ENCODE data around the gene JOSD1. TPM values are rescaled to one million over a fixed set of nuclear protein-coding genes. Genes with fewer than 3 reads are reported as not detected.

JOSD1 gene
- total RNA-seq, 4 donors from 2014 or later: 49.4 to 76.9 (median 59.4) TPM

GRCh38 chr22:38696606-38697424, 3.9 kb downstream of the JOSD1 start:
- H3K4me1 ChIP-seq: peaks cover 49 to 80% (median 65%) of the 10 kb centered on the region in 4 donors
- 25% methylated on average over 3 of the region's 3 CpGs for WGBS
- peak; percentile 25 to 44 for TF ChIP-seq POLR2AphosphoS5 (IDR thresholded peaks at IDR 0.05)
- no peak for TF ChIP-seq EP300 (IDR thresholded peaks at IDR 0.05)
- TF ChIP-seq POLR2A (IDR thresholded peaks at IDR 0.05; ENCODE audit: low read depth): no peak
- H3K9me3 ChIP-seq: no peaks in the 10 kb centered on the region
- intact Hi-C loops (cut with DNase I): no loop called here
- H3K4me3 ChIP-seq: peak overlapping the region in 3 of 4 donors; percentile 1 to 24 (median 19)
- DNase-seq (ENCODE audit: extremely low spot score): no peak
- H3K36me3 ChIP-seq: peaks cover 0 to 19% (median 9%) of the 10 kb centered on the region in 4 donors
- H3K27ac ChIP-seq (replicated peaks in 1 of 4): peak overlapping the region; percentile 96 to 99 (median 98)
- H3K27me3 ChIP-seq: no peaks in the 10 kb centered on the region

DNA sequence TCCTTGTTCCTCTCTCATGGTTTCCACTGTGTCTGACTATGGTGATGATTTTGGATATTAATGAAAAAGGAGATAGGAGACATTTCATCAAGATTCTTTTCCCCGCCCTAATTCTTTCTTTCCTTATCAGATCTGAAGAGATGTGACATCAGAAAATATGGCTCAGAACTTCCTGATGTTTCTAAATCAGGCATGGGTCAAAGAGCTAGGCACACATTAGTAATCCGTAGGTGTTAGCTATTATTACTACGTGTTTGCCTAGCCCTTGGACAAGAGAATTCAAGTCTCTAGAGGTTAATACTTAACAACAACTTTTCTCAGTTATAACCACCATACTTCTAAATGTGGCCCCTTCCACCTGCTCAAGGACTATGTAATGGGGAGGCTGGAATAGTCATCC, 5.8 kb downstream of the JOSD1 start:
- intact Hi-C loops (cut with DNase I): no loop called here
- no peak for DNase-seq (ENCODE audit: extremely low spot score)
- peaks cover 48 to 72% (median 58%) of the 10 kb centered on the region in 4 donors for H3K4me1 ChIP-seq
- H3K36me3 ChIP-seq: peaks cover 0 to 37% (median 20%) of the 10 kb centered on the region in 4 donors
- H3K27ac ChIP-seq (replicated peaks in 1 of 4): peak overlapping the region in 1 of 4 donors; percentile 99
- 76% methylated on average over 3 of the region's 3 CpGs for WGBS
- H3K4me3 ChIP-seq: no peak overlapping the region
- no peaks in the 10 kb centered on the region for H3K27me3 ChIP-seq
- H3K9me3 ChIP-seq: no peaks in the 10 kb centered on the region
- TF ChIP-seq POLR2A (IDR thresholded peaks at IDR 0.05; ENCODE audit: low read depth) (no peak), POLR2AphosphoS5 (IDR thresholded peaks at IDR 0.05) (no peak), EP300 (IDR thresholded peaks at IDR 0.05) (no peak)

- intact Hi-C loops (cut with DNase I): no loop called here
- Histone ChIP-seq H3K27me3 (no peaks in the 10 kb centered on the region), H3K4me3 (no peak overlapping the region), H3K27ac (replicated peaks in 1 of 4) (no peak overlapping the region), H3K9me3 (no peaks in the 10 kb centered on the region), H3K36me3 (peaks cover 4 to 45% (median 26%) of the 10 kb centered on the region in 4 donors), H3K4me1 (peaks cover 40 to 63% (median 52%) of the 10 kb centered on the region in 4 donors)
- no peak for DNase-seq (ENCODE audit: extremely low spot score)
- TF ChIP-seq POLR2A (IDR thresholded peaks at IDR 0.05; ENCODE audit: low read depth) (no peak), CTCF (IDR thresholded peaks at IDR 0.05) (no peak), EP300 (IDR thresholded peaks at IDR 0.05) (no peak), POLR2AphosphoS5 (IDR thresholded peaks at IDR 0.05) (no peak)
- WGBS: 83% methylated on average over 2 of the region's 2 CpGs
Measured at GRCh38 chr22:38694049-38694448, 6.7 kb downstream of the JOSD1 start.

GRCh38 chr22:38689651-38690050, 11.1 kb downstream of the JOSD1 start:
- no peak for DNase-seq (ENCODE audit: extremely low spot score)
- no peaks in the 10 kb centered on the region for H3K9me3 ChIP-seq
- no peaks in the 10 kb centered on the region for H3K27me3 ChIP-seq
- H3K36me3 ChIP-seq: peaks cover 41 to 89% (median 70%) of the 10 kb centered on the region in 4 donors
- WGBS: 60% methylated on average over 1 of the region's 1 CpG
- H3K4me3 ChIP-seq: no peak overlapping the region
- intact Hi-C loops (cut with DNase I): no loop called here
- H3K27ac ChIP-seq (replicated peaks in 1 of 4): no peak overlapping the region
- TF ChIP-seq POLR2A (IDR thresholded peaks at IDR 0.05; ENCODE audit: low read depth) (no peak), POLR2AphosphoS5 (IDR thresholded peaks at IDR 0.05) (no peak), EP300 (IDR thresholded peaks at IDR 0.05) (no peak), CTCF (IDR thresholded peaks at IDR 0.05) (no peak)
- H3K4me1 ChIP-seq: peaks cover 0 to 19% (median 11%) of the 10 kb centered on the region in 4 donors

DNA sequence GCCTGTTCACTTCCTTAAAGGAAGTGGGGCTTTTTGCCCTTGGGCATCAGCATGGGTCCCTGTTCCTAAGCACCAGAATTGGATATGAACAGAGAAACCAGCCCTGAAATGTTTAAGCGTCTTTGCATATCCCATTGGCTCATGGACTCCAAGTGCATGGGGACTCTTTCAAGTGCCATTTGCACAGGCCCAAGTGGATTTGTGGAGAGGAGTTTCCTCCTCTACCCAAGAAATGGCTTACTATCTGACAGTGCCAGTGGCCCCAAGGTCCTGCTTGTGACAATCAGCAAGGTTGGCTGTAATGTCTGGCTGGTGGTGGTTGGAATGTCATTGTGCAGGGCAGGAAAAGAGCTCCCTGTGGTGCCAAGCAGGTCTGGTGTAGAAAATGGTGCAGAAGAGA, 15.0 kb downstream of the JOSD1 start:
- 100% methylated on average over 1 of the region's 1 CpG for WGBS
- peaks cover 53 to 77% (median 69%) of the 10 kb centered on the region in 4 donors for H3K36me3 ChIP-seq

More for the DNA sequence above, 15.0 kb downstream of the JOSD1 start:
- peaks cover 18 to 22% (median 20%) of the 10 kb centered on the region in 4 donors for H3K4me1 ChIP-seq
- H3K27me3 ChIP-seq: no peaks in the 10 kb centered on the region
- no peak for DNase-seq (ENCODE audit: extremely low spot score)
- no peak overlapping the region for H3K27ac ChIP-seq (replicated peaks in 1 of 4)
- TF ChIP-seq CTCF (IDR thresholded peaks at IDR 0.05) (no peak), POLR2A (IDR thresholded peaks at IDR 0.05; ENCODE audit: low read depth) (no peak), EP300 (IDR thresholded peaks at IDR 0.05) (no peak), POLR2AphosphoS5 (IDR thresholded peaks at IDR 0.05) (no peak)
- no peak overlapping the region for H3K4me3 ChIP-seq
- intact Hi-C loops (cut with DNase I): no loop called here
- H3K9me3 ChIP-seq: no peaks in the 10 kb centered on the region

All from esophagus muscularis mucosa (tissue), 4 donors.